ENCODE measurements around the gene LRG1.
"Not testable (repeated sequence)": the region's sequence is repeated elsewhere in the genome, so short reads cannot be mapped to it uniquely, and the experiment has no call there.

Gene LRG1

DNA sequence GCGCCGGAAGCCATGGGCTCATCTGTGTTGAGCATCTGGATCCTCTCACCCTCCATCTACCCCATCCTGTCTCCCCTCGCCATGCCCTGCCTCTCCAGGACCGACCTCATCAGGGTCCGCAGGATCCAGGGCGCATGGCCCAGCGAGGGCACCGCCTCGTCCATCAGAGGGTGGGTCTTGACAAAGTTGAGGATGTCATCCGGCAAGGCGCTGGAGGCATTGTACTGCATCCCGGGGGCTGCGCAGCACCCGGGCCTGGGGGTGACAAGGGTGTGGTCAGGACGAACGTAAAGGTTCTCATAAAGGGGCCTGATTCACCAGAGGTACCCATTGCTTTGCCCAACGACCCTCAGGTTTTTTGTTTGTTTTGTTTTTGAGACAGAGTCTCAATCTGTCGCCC lies 10.2 kb upstream of the LRG1 start:
- no peak for DNase-seq

DNA sequence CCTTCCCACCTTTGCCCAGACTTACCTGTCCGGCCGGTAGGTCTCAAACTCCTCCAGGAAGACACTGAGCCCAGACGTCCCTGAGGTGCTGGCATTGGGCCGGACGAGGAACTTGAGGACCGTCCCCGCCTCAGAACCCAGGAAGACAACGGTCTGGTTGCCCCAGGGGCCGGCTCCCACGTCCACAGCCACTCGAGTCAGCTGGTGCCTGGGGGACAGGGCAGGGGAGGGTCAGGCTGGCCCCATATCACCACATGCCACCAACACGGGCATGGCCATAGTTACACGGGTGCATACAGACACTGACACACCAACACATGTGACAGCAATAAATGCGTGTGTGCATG lies 8.4 kb upstream of the LRG1 start:
- DNase-seq: no peak

DNA sequence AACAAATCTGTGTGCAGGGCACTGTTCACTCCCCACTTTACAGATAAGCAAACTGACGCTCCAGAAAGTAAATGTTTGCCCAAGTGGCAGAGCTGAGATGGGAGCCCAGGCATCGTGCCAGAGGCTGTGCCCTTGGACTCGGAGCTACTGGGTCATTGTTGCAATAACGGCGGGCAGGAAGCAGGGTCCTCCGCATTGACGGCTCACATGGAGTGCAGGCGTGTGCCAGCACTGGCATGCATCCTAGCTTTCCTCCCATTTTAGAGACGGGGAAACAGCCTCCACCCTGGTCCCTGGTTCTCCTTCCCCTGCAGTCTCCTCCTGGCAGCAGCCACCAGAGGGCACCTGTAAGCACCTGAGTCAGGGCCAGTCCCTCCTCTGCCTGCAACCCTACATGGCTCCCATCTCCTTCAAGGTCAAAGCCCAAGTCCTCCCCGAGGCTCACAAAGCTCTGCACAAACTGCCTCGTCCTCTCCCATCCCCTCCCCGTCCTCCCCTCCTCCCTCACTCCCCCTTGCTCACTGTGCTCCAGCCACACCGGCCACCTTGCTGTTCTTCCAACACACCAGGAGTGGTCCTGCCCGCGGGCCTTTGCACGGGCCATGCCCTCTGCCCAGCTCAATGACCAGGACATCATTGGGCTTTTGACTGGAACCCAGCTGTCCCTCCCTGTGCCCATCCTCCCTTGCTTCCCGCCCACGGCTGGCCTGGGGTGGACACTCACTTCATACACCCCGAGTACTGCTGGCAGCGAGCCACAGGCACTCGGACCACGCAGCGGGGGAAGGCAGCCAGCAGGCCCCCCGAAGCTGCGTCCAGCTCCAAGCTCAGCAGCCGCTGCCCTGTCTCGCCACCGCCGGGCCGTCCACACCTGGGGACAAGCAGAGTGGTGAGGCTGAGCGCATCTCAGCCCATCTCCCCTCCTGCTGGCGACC lies 7.7 kb upstream of the LRG1 start:
- DNase-seq: no peak

DNA sequence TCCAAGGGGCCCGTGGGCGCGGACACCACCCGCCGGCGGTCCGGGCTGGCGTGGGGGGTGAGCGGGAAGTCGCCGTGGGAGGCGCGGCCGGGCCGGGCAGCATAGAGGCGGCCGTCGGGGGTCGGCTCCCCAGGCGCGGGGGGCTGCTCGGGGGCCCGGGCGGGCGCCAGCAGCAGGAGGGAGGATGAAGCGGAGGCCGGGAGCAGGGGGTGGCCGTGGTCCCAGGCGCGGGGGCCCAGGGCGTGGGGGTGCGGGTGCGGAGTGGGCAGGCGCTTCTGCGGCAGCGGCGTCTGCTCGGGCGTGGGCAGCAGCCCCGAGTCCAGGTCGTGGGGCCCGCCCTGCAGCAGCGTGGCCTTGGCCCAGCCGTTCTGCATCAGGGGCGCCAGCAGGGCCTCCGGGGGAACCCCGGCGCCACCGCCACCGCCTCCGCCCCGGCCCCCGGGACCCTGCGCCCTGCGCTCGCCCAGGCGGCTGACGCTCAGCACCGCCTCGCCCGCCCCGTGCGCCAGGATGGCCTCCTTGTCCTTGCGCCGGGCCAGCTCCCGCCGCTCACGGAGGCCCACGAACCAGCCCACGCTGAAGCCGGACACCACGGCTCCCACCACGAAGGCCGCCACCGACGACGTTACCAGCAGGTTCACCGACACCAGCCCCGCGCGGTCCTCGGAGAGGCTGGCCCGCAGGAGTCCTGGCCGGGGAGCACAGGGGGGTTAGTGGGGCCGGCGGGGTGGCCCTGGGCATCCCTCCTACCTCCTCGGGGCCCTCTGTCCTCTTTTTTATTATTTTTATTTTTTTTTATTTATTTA lies 4.2 kb upstream of the LRG1 start:
- DNase-seq: no peak

DNA sequence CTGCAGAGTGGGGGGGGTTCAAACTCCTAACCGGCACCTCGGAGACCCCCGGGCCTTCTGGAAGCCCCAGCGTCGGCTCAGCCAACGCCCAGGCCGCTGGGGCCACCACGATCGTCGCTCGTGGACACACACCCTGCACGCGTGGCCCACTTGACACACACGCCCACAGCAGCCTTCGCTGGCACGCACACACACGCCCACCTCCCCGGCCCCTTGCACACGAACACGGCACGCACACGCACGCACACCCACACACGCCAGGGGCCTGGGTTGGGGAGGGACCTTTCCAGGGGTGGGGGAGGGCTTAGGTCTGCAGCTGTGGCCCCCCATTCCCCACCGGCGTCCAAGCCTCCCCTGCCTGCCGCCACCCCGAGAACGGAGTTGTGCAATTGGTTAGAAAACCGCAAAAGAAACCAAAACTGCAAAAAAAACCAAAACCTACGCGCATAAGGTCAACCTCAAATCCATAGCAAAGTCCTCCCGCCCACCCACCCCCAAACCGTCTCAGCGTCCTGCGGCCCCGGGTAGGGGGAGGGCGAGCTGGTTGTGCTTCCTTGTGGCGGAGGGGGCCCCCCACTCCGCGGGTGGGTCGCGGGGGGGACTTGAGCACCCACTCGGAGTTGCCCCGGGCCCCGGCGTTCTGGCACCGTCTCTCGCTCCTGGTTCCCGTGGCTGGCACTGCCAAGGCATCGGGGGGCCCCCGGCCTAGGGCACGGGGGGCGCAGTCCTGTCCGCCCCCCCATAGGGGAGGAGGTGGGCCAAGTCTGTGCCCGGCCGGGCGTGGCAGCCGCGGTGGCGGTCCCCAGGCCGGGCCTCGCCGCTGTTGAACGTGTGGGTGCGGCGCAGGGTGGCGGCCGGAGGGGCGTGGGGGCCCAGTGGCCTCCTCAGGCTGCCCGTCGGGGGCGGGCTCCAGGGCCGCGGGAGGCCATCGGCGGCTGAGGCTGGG lies 3.3 kb upstream of the LRG1 start:
- DNase-seq: no peak

DNA sequence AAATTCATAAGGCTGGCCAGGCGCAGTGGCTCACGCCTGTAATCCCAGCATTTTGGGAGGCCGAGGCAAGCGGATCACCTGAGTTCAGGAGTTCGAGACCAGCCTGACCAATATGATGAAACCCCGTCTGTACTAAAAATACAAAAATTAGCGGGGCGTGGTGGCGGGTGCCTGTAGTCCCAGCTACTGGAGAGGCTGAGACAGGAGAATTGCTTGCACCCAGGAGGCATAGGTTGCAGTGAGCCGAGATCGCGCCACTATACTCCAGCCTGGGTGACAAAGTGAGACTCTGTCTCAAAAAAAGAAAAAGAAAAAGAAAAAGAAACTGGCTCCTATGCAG lies 1.9 kb upstream of the LRG1 start:
- DNase-seq: not testable (repeated sequence)

DNA sequence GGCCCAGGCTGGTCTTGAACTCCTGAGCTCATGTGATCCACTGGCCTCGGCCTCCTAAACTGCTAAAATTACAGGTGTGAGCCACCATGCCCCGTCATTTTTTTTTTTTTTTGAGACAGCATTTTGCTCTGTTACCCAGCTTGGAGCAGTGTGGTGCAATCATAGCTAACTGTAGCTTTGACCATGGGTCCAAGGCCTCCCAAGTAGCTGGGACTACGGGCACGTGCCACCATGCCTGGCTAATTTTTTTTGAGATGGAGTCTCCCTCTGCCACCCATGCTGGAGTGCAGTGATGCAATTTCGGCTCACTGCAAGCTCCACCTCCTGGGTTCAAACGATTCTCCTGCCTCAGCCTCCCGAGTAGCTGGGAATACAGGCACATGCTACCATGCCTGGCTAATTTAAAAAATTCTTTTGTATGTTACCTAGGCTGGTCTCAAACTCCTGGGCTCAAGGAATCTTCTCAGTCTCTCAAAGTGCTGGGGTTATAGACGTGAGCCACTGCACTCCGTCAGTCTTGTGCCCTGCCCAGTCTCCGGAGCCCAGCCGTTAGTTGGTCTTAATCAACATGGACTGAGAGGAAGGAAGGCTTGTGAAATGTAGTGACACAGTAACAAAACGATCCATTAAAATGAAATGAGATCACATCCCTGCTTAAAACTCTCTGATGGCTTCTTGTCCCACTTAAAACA lies 1.4 kb upstream of the LRG1 start:
- no peak for DNase-seq

DNA sequence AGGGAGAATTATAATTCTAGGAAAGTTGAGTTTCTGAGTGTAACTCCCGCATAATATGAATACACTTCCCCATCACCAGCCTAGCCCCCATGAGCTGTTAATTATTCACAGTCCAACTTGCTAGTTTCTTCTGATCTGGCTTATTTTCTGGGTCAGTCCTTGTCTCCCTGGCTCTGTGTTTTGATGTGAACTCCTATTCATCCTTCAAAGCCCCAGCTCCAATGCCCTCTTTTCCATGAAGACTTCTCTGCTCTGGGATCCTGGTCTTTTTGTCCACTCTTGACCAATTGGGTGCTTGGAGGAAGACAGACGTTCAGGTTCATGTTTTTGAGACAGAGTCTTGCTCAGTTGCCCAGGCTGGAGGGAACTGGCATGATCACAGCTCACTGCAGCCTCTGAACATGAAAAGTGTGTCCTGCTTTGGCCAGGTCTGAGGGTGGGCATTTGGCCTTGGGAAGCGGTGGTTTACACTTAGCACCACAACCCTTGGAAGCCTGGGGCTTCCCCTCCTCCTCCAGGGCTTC lies 605 bp downstream of the LRG1 start:
- no peak for DNase-seq

DNA sequence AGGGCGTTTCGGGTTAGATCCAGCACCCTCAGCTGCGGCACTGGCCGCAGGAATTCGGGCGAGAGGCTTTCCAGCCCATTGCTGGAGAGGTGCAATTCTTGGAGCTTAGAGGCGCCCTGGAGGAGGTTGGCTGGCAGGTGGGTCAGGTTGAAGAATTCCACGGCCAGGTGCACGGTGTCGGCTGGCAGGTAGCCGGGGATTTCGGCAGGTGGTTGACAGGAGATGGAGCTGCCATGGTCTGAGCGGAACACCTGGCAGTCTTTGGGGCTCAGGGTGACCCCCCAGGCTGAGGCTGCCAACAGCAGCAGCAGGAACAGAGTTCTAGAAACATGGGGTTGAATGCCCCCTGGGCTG lies 1.3 kb downstream of the LRG1 start:
- no peak for DNase-seq

DNA sequence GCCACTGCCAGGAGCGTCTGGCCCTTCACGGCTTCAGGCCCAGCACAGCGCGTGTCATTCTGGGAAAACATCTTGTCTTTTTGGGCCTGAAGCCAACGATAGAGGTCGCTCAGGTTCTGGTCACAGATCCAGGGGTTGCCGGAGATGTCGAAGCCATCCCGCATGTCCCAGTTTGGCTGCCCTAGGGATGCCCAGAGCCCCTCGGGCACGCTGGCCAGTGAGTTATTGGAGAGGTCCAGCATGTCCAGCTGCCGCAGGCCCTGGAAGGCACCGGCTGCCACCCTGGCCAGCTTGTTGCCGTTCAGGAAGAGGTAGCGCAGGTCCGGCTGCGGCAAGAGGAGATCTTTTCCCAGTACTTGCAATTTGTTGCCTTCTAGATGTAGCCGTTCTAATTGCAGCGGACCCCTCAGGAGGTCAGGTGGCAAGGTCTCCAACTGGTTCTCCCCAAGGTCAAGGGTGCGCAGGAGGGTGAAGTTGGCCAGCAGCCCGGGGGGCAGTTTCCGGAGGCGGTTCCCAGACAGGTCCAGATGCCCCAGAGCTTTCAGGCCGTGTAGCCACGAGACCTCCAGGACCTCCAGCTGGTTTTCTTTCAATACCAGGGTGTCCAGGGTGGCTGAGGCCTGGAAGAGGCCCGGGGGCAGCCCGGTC lies 1.8 kb downstream of the LRG1 start:
- no peak for DNase-seq

DNA sequence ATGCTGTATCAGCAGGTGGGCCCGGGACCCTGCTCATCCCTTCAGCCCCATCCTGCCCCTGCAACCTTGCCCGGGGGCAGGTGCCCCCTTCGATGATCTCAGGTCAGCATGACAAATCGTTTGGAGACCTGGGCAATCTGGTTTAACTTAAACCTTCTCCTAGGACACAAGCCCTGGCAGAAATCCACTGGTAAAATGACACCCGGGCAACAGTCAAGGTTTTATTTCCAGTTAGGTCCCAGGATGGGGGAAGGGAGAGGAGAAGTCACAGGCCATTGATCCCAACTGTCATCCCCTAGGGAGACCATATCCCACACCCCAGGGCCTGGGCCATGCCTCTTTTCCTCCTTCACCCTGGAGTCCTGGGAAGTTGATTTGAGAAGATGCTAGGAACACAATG lies 3.0 kb downstream of the LRG1 start:
- no peak for DNase-seq

DNA sequence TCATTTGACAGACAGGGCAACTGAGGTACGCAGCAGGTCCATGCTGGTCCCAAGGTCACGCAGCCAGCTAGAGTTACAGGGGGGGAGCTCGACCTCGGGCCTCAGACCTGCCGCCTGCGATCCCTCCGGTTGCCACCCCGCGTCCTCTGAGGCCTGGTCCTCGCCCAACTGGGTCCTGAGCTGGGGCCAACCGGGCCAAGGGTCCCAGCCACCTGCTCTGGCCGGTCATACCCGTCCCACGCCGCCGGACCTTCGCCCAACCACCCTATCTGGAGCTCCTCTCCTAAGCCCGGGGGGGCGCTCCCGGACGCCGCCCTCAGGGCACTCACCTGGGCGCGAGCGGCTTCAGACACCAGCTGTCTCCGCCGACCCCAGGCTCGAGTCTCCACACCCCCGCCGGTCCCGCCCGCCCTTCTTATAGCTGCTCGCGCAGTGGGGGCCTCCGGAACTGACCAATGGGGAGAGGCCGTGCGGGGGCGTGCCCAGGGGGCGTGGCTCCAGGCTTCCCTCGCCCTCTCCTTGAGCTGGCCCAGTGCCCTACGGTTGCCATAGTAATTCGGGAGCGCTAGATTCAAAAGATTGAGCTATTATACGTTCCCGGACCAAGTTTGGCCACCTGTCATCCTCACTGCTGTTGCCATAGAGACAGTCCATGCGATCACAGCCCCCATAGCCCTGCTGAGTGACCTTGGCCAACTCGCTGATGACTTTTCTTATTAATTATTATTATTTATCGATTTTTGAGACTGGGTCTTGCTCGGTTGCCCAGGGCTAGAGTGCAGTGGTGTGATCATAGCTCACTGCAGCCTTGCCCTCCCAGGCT lies 4.8 kb downstream of the LRG1 start, which contains the start of gene PLIN5:
PLIN5 (minus strand) TSS at position 389 of the 823 bp plus-strand sequence. CDS start 1,150 bp downstream, outside the sequence.
- DNase-seq: peak; percentile 8

DNA sequence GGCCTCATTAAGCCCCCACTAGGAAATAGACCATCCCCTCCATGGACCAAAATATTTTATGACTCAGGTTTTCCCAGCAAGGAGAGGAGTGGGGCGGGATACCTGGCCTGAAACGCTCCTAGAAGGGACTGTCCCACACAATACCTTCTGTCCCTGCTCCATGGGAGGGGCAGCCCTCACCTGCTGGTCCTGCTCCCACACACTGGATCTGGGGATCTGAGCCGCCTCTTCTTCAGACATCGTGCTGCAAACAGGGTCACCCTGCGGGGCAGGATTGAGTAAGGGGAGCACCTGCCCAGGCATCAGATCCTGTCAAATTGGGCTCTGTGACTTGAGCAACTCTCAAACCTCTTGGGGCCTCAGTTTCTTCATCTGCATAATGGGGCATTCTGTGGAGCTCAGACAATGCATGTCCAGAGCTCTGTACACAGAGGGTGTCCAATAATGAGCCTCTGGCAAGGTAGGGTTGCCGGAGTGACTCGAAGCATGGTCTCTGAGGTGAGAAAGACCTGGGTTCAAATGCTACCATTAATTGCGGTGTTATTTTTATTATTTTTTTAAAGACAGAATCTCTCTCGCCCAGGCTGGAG lies 5.9 kb downstream of the LRG1 start:
- no peak for DNase-seq

DNA sequence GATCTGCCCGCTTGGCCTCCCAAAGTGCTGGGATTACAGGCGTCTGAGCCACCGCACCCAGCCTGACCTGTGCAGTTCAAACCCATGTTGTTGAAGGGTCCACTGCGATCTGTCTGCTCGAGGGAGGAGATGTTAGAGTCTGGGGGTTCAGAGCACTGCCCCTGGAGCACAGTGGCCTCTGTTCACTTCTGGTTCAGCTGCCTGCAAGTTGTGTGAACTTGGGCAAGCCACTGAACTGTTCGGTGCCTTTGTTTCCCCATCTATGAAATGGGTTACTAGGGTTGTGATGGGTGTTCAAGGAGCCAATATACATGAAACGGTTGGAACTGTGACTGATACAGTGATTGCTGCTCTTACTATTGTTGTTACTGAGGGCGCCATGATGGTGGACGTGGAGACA lies 6.5 kb downstream of the LRG1 start:
- DNase-seq: no peak

DNA sequence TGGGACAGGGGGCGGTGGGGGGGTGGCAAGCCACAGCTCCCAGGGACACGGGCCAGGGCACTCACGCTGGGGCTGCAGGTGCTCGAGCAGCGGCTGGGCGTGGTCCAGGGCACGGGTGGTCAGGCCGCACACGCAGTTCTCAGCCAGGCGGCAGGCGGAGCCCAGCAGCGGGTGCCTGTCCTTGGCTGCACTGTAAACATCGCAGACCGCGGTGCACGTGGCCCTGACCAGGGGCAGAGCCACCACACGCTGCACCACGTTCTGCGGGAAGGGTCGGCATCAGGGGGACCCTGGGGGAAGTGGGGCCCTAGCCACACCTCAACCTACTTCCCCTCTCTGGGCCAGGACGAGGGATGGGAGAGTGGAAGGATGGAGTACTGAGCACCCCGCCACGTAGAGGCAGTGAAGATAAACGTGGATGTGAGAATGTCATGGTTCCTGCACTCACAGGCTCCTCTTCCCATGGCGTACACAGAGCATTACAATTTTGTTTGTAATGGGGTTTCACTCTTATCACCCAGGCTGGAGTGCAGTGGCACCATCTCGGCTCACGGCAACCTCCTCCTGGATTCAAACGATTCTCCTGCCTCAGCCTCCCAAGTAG lies 8.2 kb downstream of the LRG1 start:
- no peak for DNase-seq

DNA sequence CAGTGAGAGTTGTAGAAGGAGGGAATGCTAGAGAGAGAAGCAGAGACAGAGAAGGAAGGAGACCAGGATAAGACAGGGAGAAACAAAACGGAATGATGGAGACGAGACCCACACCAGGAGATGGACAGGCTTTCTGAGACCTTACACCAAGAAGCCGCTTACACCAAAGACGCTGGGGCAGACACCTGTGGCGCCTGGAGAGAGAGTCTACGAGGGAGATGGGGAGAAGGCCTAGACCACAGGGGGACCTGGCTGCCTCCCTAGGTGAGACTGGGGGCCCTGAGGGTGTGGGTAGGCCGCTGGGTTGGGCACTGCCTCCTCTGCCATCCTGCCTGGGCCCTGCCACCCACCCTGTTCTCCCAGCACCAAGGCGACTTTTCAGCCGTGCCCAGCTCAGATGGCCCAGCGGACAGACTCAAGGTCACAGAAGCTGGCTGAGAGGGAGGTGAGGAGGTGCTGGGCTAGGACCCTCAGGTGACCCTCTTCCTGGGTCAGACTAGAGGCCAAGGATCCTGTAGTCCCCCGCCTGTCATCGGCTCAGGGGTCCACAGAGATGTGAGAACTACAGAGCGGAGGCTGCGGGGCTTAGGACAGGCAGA lies 9.8 kb downstream of the LRG1 start:
- no peak for DNase-seq

DNA sequence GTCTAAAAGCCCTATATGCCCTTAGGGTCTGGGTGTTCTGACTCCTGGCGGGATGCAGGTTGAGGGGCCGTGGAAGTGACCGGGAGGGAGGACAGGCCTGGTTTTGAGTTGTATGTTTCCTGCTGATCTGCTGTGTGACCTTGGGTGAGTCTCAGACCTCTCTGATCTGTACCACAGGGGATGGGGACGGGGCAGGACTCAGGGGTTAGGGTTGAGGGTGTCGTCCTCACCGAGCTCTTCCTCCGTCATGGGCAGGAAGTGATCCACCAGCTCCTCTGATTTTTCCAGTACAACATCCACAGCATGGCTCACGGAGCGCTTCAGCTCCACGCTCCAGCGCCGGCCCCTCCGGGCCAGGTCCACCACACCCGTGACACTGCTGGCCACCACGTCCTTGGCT lies 11.0 kb downstream of the LRG1 start:
- no peak for DNase-seq

DNA sequence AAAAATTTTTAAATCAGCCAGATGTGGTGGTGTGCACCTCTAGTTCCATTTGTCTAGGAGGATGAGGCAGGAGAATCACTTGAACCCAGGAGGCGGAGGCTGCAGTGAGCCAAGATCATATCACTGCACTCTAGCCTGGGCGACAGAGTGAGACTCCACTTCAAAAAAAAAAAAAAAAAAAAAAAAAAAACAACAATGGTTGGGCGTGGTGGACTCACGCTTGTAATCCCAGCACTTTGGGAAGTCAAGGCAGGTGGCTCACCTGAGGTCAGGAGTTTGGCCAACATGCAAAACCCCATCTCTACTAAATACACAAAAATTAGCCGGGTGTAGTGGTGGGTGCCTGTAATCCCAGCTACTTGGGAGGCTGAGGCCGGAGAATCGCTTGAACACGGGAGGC lies 12.5 kb downstream of the LRG1 start:
- DNase-seq: not testable (repeated sequence)

DNA sequence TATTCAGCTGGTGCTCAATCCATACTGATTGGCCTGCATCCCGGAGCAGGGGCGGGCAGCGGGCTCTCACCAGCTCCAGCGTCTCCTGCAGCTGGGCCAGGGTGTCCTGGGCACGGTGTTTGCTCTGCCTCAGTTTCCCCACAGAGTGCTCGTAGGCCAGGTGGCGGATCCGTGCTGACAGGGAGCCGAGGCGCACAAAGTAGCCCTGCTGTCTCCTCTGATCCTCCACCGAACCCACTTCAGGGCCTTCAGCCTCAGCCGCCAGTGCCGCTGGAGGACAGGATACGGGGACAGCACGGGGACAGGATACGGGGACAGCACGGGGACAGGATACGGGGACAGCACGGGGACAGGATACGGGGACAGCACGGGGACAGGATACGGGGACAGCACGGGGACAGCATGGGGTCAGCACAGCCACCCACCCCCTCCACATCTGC lies 14.3 kb downstream of the LRG1 start:
- no peak for DNase-seq
